ENCODE results near the gene PPP1R37.

GRCh38 chr19:45056831-45057230 lies 36.1 kb upstream of the PPP1R37 start:
- TF ChIP-seq POLR2A (IDR thresholded peaks at IDR 0.05; ENCODE audit: low read depth, low read length) (no peak), POLR2AphosphoS5 (IDR thresholded peaks at IDR 0.05; ENCODE audit: low read depth, low read length) (no peak), TAF1 (IDR thresholded peaks at IDR 0.05; ENCODE audit: low read depth, low read length) (no peak), SPI1 (IDR thresholded peaks at IDR 0.05; ENCODE audit: low read depth, low read length) (no peak), PAX5 (IDR thresholded peaks at IDR 0.05; ENCODE audit: insufficient read depth, low read length, severe bottlenecking) (no peak), POU2F2 (IDR thresholded peaks at IDR 0.05; ENCODE audit: low read depth, low read length) (no peak)
